HepG2 (cell line): Measurements from ENCODE around the gene ITGB2. TPM values are rescaled to one million over a fixed set of nuclear protein-coding genes. Genes with fewer than 3 reads are reported as not detected.

Source experiments
- DNMT1 ChIP-seq: sonication (generic); formaldehyde crosslinking; IDR thresholded peaks from 2 replicates; pipeline ENCODE4 v1.5.1; 2020; ENCODE audit warnings: mild to moderate bottlenecking, missing genetic modification reagents
- FOSL2 ChIP-seq: sonication (generic); formaldehyde crosslinking; IDR thresholded peaks from 2 replicates; pipeline ENCODE4 v1.4.0; 2020; ENCODE audit warnings: missing genetic modification reagents
- FOXP4 ChIP-seq: sonication (generic); formaldehyde crosslinking; IDR thresholded peaks from 2 replicates; pipeline ENCODE4 v1.4.0; 2020; ENCODE audit warnings: missing genetic modification reagents
- GABPB1 ChIP-seq: IDR thresholded peaks from 2 replicates; pipeline ENCODE4 v1.6.1; 2016; ENCODE audit warnings: mild to moderate bottlenecking, missing genetic modification reagents, moderate library complexity, missing compliant biosample characterization
- HNF4G ChIP-seq, 2 experiments: sonication (generic) in 1 of 2; formaldehyde crosslinking in 1 of 2; IDR thresholded peaks; 2 replicates each; pipeline versions ENCODE4 v1.4.0 to v1.6.1; 2011 to 2020; ENCODE audit warnings: borderline replicate concordance in 2 of 2, low read depth in 2 of 2, mild to moderate bottlenecking in 2 of 2, low read length in 1 of 2, missing genetic modification reagents in 1 of 2, moderate library complexity in 1 of 2
- KDM2A ChIP-seq: sonication (generic); formaldehyde crosslinking; IDR thresholded peaks from 2 replicates; pipeline ENCODE4 v1.4.0; 2020; ENCODE audit warnings: low read depth, missing genetic modification reagents, borderline replicate concordance
- LCORL ChIP-seq, 2 experiments: fragments of 450-650 bp in 1 of 2; sonication (generic) in 1 of 2; formaldehyde crosslinking in 1 of 2; IDR thresholded peaks; 2 replicates each; pipeline versions ENCODE4 v1.5.0 to v1.6.1; 2017 to 2020; ENCODE audit warnings: antibody characterized with exemption in 1 of 2, missing genetic modification reagents in 1 of 2
- MXI1 ChIP-seq: IDR thresholded peaks from 3 replicates; pipeline ENCODE4 v1.6.1; 2012; ENCODE audit warnings: low read depth, low read length, inconsistent platforms, borderline replicate concordance
- MZF1 ChIP-seq: sonication (generic); formaldehyde crosslinking; IDR thresholded peaks from 2 replicates; pipeline ENCODE4 v1.8.1; 2023; ENCODE audit warnings: mild to moderate bottlenecking, missing genetic modification reagents, borderline replicate concordance
- NONO ChIP-seq, 2 experiments: fragments of 450-650 bp in 1 of 2; sonication (generic) in 1 of 2; formaldehyde crosslinking in 1 of 2; IDR thresholded peaks in 1 of 2; conservative IDR thresholded peaks in 1 of 2; 2 replicates each; pipeline versions ENCODE4 v1.6.1 to v1.8.0; 2017 to 2022; ENCODE audit warnings: mild to moderate bottlenecking in 1 of 2, missing genetic modification reagents in 1 of 2, moderate library complexity in 1 of 2
- TFE3 ChIP-seq: IDR thresholded peaks from 2 replicates; pipeline ENCODE4 v1.6.1; 2016
- ZC3H13 ChIP-seq: sonication (generic); formaldehyde crosslinking; IDR thresholded peaks from 2 replicates; pipeline ENCODE4 v1.8.1; 2023; ENCODE audit warnings: mild to moderate bottlenecking, missing genetic modification reagents, moderate library complexity
- ZFP41 ChIP-seq: sonication (generic); formaldehyde crosslinking; IDR thresholded peaks from 2 replicates; pipeline ENCODE4 v1.4.0; 2020; ENCODE audit warnings: mild to moderate bottlenecking, missing genetic modification reagents, borderline replicate concordance
- ZKSCAN8 ChIP-seq: IDR thresholded peaks from 2 replicates; pipeline ENCODE4 v1.6.1; 2016; ENCODE audit warnings: borderline replicate concordance, missing genetic modification reagents, missing compliant biosample characterization
- ZMYM4 ChIP-seq: sonication (generic); formaldehyde crosslinking; IDR thresholded peaks from 2 replicates; pipeline ENCODE4 v1.8.1; 2023; ENCODE audit warnings: mild to moderate bottlenecking, missing genetic modification reagents
- ZNF256 ChIP-seq: sonication (generic); formaldehyde crosslinking; conservative IDR thresholded peaks from 2 replicates; pipeline ENCODE4 v1.4.0; 2020; ENCODE audit warnings: missing genetic modification reagents
- ZNF616 ChIP-seq: sonication (generic); formaldehyde crosslinking; IDR thresholded peaks from 2 replicates; pipeline ENCODE4 v1.5.0; 2020; ENCODE audit warnings: low read depth, mild to moderate bottlenecking, missing genetic modification reagents
- ZNF781 ChIP-seq: sonication (generic); formaldehyde crosslinking; IDR thresholded peaks from 2 replicates; pipeline ENCODE4 v1.5.1; 2020; ENCODE audit warnings: borderline replicate concordance, mild to moderate bottlenecking, missing genetic modification reagents; ENCODE audit errors: not compliant biosample characterization
- polyA plus RNA-seq, 8 experiments: library from polyadenylated mRNA; depleted of rRNA in 3 of 8; stranded (reverse) in 7 of 8; unstranded in 1 of 8; fragments of >200 nt; fragmentation: Illumina TruSeq in 4 of 8; extraction: Trizol in 4 of 8; gene quantifications; 2 replicates each; pipeline versions ENCODE4 v1.2.1 to v1.2.3, GENCODE V29; 2011 to 2016; ENCODE audit warnings: low read depth in 4 of 8, missing spikeins in 1 of 8, mixed read lengths in 1 of 8; ENCODE audit not compliant: insufficient read depth in 1 of 8
- total RNA-seq, 5 experiments: library from RNA; depleted of rRNA; stranded (reverse); fragments of >200 nt; fragmentation: Illumina TruSeq; extraction: Trizol; gene quantifications; 2 replicates each; pipeline ENCODE4 v1.2.3, GENCODE V29; 2016; ENCODE audit warnings: low read depth in 1 of 5
- TF ChIP-seq, protein P1 (sequence below): IDR thresholded peaks from 2 replicates; pipeline ENCODE4 v1.6.1; 2016; ENCODE audit warnings: low read depth
- TF ChIP-seq, protein P2 (sequence below): sonication (generic); formaldehyde crosslinking; IDR thresholded peaks from 2 replicates; pipeline ENCODE4 v1.4.0; 2020; ENCODE audit warnings: mild to moderate bottlenecking, missing genetic modification reagents

Gene ITGB2
- total and polyA plus RNA-seq, 2 of the 13 experiments (the other 11 are each of a cell fraction or from before 2014, with no cell fraction given): 4.2 to 18.0 TPM

DNA sequence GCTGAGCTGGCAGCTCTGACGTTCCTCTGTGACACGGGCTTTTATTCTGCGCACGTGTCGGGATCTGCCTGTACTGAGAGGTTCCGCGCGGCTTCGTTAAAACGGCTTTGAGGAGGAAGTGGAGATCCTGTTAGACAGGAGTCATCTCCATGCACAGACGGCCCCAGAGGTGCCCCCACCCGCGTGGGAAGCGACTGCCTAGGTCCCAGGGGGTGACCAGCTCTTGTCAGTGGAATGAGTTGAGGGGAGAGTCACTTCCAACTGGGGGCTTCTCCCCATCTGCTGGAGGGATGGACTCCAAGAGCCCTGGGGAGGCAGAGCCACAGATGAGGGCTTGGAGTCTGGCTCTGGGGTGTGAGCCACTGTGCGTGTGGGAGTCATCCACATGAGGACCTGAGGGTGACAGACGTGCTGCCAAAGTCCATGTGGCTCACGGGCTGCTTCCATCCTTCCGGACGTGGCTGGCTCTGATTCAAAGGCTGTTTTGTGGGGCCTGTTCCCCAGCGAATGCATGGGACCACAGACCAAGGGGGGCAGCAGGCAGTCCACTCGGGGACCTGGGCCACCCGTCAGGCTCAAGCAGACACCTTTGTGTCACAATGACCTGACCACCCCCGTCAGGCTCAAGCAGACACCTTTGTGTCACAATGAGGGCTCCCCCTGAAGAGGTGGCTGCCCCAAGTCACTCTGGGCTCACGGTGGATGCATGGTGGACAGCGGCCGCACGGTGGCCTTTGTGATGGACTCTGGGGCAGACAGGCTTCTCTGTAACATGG, 74.0 kb downstream of the ITGB2 start (continued):
- TF ChIP-seq GABPB1 (peak; percentile 33), DNMT1 (no peak), KDM2A (CRISPR knock-in tag) (peak; percentile 20; the same call in 1 of the 2 replicates), ZKSCAN8 (no peak), FOSL2 (peak; percentile 46), ZNF256 (no peak), ZFP41 (CRISPR knock-in tag) (no peak), TFE3 (CRISPR knock-in tag) (peak; percentile 26; the same call in 1 of the 2 replicates), MXI1 (peak; percentile 78; the same call in 1 of the 3 replicates), LCORL (IDR thresholded peaks at IDR 0.05) (no peak), LCORL (CRISPR knock-in tag; IDR thresholded peaks at IDR 0.05) (peak; percentile 78), NONO (IDR thresholded peaks at IDR 0.05) (no peak), NONO (CRISPR knock-in tag; conservative IDR thresholded peaks at IDR 0.05) (no peak; the same call in 1 of the 2 replicates), ZNF781 (peak; percentile 44), FOXP4 (CRISPR knock-in tag) (peak; percentile 22; the same call in 1 of the 2 replicates), ZMYM4 (CRISPR knock-in tag) (peak; percentile 48; the same call in 1 of the 2 replicates), MZF1 (CRISPR knock-in tag) (no peak), ZC3H13 (peak; percentile 27; the same call in 1 of the 2 replicates), HNF4G (IDR thresholded peaks at IDR 0.05; ENCODE audit: borderline replicate concordance, low read depth, low read length) (0 out of 2 replicates have a peak, but pooled peaks have one; percentile 44), HNF4G (CRISPR knock-in tag; IDR thresholded peaks at IDR 0.05; ENCODE audit: borderline replicate concordance, low read depth) (no peak), ZNF616 (CRISPR knock-in tag) (peak; percentile 49; the same call in 1 of the 2 replicates)
- TF ChIP-seq, protein P1, sequence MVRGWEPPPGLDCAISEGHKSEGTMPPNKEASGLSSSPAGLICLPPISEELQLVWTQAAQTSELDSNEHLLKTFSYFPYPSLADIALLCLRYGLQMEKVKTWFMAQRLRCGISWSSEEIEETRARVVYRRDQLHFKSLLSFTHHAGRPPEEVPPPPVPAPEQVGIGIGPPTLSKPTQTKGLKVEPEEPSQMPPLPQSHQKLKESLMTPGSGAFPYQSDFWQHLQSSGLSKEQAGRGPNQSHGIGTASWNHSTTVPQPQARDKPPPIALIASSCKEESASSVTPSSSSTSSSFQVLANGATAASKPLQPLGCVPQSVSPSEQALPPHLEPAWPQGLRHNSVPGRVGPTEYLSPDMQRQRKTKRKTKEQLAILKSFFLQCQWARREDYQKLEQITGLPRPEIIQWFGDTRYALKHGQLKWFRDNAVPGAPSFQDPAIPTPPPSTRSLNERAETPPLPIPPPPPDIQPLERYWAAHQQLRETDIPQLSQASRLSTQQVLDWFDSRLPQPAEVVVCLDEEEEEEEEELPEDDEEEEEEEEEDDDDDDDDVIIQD (CRISPR knock-in tag): no peak
- TF ChIP-seq, protein P2, sequence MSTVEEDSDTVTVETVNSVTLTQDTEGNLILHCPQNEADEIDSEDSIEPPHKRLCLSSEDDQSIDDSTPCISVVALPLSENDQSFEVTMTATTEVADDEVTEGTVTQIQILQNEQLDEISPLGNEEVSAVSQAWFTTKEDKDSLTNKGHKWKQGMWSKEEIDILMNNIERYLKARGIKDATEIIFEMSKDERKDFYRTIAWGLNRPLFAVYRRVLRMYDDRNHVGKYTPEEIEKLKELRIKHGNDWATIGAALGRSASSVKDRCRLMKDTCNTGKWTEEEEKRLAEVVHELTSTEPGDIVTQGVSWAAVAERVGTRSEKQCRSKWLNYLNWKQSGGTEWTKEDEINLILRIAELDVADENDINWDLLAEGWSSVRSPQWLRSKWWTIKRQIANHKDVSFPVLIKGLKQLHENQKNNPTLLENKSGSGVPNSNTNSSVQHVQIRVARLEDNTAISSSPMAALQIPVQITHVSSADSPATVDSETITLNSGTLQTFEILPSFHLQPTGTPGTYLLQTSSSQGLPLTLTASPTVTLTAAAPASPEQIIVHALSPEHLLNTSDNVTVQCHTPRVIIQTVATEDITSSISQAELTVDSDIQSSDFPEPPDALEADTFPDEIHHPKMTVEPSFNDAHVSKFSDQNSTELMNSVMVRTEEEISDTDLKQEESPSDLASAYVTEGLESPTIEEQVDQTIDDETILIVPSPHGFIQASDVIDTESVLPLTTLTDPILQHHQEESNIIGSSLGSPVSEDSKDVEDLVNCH (CRISPR knock-in tag): no peak
